Measurements from ENCODE around the gene C9orf78.
"Not testable (repeated sequence)": the region's sequence is repeated elsewhere in the genome, so short reads cannot be mapped to it uniquely, and the experiment has no call there.

C9orf78 gene

GRCh38 chr9:129810788-129811187, 24.3 kb downstream of the C9orf78 start:
- no peak for DNase-seq (ENCODE audit: low spot score)

- no peak for DNase-seq (ENCODE audit: low spot score)
These were observed 25.0 kb downstream of the C9orf78 start for GRCh38 chr9:129810116-129810515.

GRCh38 chr9:129809346-129809745, 25.7 kb downstream of the C9orf78 start:
- DNase-seq (ENCODE audit: low spot score): peak; percentile 52

GRCh38 chr9:129806061-129806460, 29.0 kb downstream of the C9orf78 start:
- DNase-seq (ENCODE audit: low spot score): no peak

GRCh38 chr9:129803676-129804060, 31.4 kb downstream of the C9orf78 start:
- DNase-seq (ENCODE audit: low spot score): no peak

- DNase-seq (ENCODE audit: low spot score): peak; percentile 96
These were observed 32.0 kb downstream of the C9orf78 start, which contains the start of gene TOR1B for GRCh38 chr9:129802833-129803675. Gene TOR1B, plus strand, starts transcription at chr9:129803184. Its CDS starts 29 bp downstream, at chr9:129803213.

- DNase-seq (ENCODE audit: low spot score): no peak
These were observed 33.6 kb downstream of the C9orf78 start for GRCh38 chr9:129801504-129801903.

- no peak for DNase-seq (ENCODE audit: low spot score)
These were observed 36.1 kb downstream of the C9orf78 start for GRCh38 chr9:129798973-129799372.

GRCh38 chr9:129796029-129796428, 39.0 kb downstream of the C9orf78 start:
- not testable (repeated sequence) for DNase-seq (ENCODE audit: low spot score)

- no peak for DNase-seq (ENCODE audit: low spot score)
These were observed 40.5 kb downstream of the C9orf78 start for GRCh38 chr9:129794549-129794948.

- no peak for DNase-seq (ENCODE audit: low spot score)
These were observed 48.6 kb downstream of the C9orf78 start for GRCh38 chr9:129786481-129786880.

- DNase-seq (ENCODE audit: low spot score): no peak
These were observed 49.2 kb downstream of the C9orf78 start for GRCh38 chr9:129785866-129786265.

- not testable (repeated sequence) for DNase-seq (ENCODE audit: low spot score)
These were observed 50.1 kb downstream of the C9orf78 start for GRCh38 chr9:129784970-129785369.

- DNase-seq (ENCODE audit: low spot score): peak; percentile 90
These were observed 51.3 kb downstream of the C9orf78 start for GRCh38 chr9:129783516-129784361.

GRCh38 chr9:129781981-129782380, 53.1 kb downstream of the C9orf78 start:
- DNase-seq (ENCODE audit: low spot score): no peak

- no peak for DNase-seq (ENCODE audit: low spot score)
These were observed 53.9 kb downstream of the C9orf78 start for GRCh38 chr9:129781131-129781530.

- DNase-seq (ENCODE audit: low spot score): no peak
These were observed 55.4 kb downstream of the C9orf78 start for GRCh38 chr9:129779560-129780190.

GRCh38 chr9:129778469-129778868, 56.6 kb downstream of the C9orf78 start:
- DNase-seq (ENCODE audit: low spot score): no peak

- DNase-seq (ENCODE audit: low spot score): no peak
These were observed 57.3 kb downstream of the C9orf78 start for GRCh38 chr9:129777769-129778130.

All from D341Med (cell line).